ENCODE measurements around the gene ABCG1.

ABCG1 gene

GRCh38 chr21:42324896-42325295 is 106.0 kb downstream of the ABCG1 start:
- DNase-seq (ENCODE audit: low read depth): no peak

- DNase-seq (ENCODE audit: low read depth): no peak
Observed at GRCh38 chr21:42330380-42331371, 111.7 kb downstream of the ABCG1 start.

GRCh38 chr21:42331660-42332059 is 112.7 kb downstream of the ABCG1 start:
- DNase-seq (ENCODE audit: low read depth): no peak

GRCh38 chr21:42332557-42333317 is 113.8 kb downstream of the ABCG1 start:
- DNase-seq (ENCODE audit: low read depth): no peak

GRCh38 chr21:42336054-42336453 is 117.1 kb downstream of the ABCG1 start:
- DNase-seq (ENCODE audit: low read depth): no peak

GRCh38 chr21:42337276-42337675 is 118.3 kb downstream of the ABCG1 start:
- DNase-seq (ENCODE audit: low read depth): no peak

- DNase-seq (ENCODE audit: low read depth): peak; percentile 63
Observed at GRCh38 chr21:42337830-42338728, 119.1 kb downstream of the ABCG1 start.

GRCh38 chr21:42338729-42339715 is 120.1 kb downstream of the ABCG1 start:
- DNase-seq (ENCODE audit: low read depth): no peak

- DNase-seq (ENCODE audit: low read depth): no peak
Observed at GRCh38 chr21:42340187-42341050, 121.5 kb downstream of the ABCG1 start.

GRCh38 chr21:42341776-42342542 is 123.0 kb downstream of the ABCG1 start:
- no peak for DNase-seq (ENCODE audit: low read depth)

GRCh38 chr21:42343101-42343500 is 124.2 kb downstream of the ABCG1 start:
- DNase-seq (ENCODE audit: low read depth): no peak

- no peak for DNase-seq (ENCODE audit: low read depth)
Observed at GRCh38 chr21:42343556-42343955, 124.6 kb downstream of the ABCG1 start.

- no peak for DNase-seq (ENCODE audit: low read depth)
Observed at GRCh38 chr21:42343963-42344510, 125.1 kb downstream of the ABCG1 start.

GRCh38 chr21:42344631-42345030 is 125.7 kb downstream of the ABCG1 start:
- no peak for DNase-seq (ENCODE audit: low read depth)

GRCh38 chr21:42346441-42346840 is 127.5 kb downstream of the ABCG1 start:
- no peak for DNase-seq (ENCODE audit: low read depth)
